GM19452 (cell line): ENCODE data around the gene CYB5RL.
"Not testable (repeated sequence)": the region's sequence is repeated elsewhere in the genome, so short reads cannot be mapped to it uniquely, and the experiment has no call there.

ENCODE experiments used
- ATAC-seq: cut with Tn5 transposase; IDR thresholded peaks from one replicate; pipeline ENCODE4 v1.9.1; 2021; ENCODE audit not compliant: unreplicated experiment

CYB5RL gene

DNA sequence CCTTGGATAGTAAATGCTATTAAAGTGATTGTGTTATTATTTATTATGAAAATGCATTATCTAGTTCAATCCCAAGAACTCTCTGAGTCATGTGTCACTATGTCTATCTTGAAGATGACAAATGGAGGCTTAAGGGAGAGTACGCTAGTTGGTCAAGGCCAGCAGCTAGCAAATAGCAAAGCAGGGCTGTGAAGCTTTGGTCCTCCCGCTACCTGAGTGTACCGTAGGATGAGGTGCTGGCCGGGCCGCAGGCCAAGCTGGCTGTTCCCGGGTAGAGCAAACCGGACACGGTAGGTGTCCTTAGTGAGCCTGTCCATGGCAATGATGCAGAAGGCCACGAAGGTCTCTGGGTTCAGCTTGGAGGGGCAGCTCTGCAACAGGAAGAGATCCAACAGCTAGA is 9.3 kb downstream of the CYB5RL start:
- no peak for ATAC-seq

DNA sequence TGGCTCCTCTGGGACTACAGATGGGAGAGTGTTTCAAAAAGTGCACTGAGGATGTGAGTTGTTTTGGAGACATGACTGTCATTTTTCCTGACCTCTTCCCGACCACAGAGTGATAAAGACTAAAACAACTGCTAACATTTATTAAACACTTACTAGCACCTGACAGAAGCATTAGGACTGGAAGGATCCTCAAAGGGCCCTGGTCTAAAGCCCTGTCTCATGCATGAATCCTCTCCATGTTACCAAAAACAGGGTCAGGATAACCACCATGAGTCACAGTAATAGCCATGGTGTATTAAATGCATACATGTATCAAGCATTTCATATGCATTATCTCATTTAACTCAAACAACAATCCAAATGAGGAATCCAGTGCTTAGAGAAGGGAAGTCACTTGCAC is 11.5 kb downstream of the CYB5RL start:
- no peak for ATAC-seq

DNA sequence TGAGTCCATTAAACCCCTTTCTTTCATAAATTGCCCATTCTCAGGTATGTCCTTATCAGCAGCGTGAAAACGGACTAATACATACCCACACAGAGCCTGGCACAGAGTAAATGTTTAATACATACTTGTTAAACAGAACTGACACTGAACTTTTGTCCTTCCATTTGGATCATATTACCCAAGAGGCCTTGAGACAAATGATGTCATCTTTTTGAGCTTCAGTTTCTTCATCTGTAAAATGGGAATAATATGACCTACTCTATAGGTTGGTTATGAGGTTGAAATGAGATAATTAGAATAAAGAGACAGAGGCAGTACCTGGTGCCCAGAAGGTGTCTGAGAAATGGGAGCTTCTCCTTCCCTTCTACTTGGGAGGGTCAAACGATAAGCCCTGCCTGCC is 13.8 kb downstream of the CYB5RL start:
- no peak for ATAC-seq

DNA sequence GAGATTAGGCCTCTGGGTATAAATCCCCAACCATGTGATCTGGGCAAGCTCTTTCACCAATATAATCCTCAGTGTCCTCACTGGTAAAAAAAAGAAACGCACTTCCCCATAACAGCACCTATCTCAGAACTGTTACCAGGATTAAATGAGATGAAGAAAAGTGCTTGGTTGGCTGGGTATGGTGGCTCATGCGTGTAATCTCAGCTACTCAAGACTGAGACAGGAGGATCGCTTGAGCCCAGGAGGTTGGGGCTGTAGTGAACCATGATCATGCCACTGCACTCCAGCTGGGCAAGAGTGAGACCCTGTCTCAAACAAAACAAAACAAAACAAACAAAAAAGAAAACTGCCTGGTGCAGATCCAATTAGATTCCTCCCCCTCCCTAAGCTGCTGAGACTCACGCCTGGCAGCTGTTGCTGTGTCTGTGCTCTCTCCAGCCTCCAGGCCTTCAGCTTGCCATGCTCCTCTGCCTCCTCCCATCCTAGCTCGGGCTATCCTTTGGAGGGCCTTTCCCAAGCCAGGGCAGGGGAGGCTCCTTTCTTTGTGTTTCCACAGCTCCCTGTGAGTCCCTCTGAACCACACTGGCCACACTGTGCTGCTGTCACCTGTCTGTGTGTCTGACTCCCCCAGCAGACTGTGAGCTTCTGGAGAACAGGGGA is 19.0 kb downstream of the CYB5RL start:
- ATAC-seq, result no peak

GRCh38 chr1:54178296-54179070 is 21.3 kb downstream of the CYB5RL start:
- ATAC-seq, result no peak

- no peak for ATAC-seq
Observed at GRCh38 chr1:54177726-54178125, 22.1 kb downstream of the CYB5RL start.

DNA sequence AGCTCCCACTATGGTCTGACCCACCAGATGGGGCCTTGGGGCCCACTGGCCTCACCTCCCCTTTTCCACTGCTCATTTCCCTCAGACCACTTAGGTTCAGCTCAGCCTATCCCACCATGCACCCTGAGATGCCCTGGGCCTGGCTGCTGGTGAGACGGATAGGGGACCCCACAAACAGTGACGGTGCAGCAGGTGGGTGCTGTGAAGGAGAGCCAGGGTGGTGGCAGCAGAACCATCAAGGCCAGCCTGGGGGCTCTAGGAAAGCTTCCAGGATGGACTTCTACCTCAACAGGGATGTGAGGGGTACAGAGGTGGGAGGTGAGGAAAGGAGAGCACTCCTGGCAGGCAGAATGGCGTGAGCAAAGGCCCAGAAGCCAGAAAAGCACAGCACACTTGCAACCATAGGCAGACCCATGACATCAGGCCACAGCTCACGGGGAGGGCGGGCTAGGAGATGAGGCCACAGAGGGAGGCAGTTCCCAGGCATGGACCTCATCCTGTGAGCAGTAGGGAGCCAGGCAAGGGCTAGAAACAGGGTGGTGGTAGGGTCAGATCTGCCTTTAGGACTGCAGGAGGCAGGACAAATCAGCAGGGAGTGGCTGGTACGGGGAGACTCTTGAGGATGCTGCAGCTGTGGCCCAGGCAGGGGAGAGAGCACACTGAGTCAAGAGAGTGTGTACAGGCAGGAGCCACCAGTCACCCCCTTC is 23.1 kb downstream of the CYB5RL start:
- no peak for ATAC-seq

- no peak for ATAC-seq
Observed at GRCh38 chr1:54174106-54174505, 25.7 kb downstream of the CYB5RL start.

DNA sequence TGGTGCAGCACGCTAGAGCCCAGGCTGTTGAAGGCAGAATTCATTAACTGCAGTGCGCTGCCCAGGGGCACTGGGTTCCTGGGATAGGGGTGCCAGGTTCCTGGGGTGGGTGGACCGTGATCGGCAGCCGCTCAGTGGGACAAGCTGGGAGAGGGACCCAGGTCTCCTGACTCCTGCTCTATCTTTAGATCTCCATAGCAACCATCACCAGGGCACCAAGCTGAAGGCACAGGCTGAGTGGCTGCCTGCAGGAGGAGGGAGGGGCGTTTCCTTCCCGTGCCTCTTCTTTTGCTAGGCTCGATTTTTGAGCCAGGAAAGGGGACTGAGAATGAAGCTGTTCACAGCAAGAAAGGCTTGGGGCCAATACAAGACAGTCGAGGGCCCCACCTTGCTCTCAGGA is 26.1 kb downstream of the CYB5RL start:
- no peak for ATAC-seq

DNA sequence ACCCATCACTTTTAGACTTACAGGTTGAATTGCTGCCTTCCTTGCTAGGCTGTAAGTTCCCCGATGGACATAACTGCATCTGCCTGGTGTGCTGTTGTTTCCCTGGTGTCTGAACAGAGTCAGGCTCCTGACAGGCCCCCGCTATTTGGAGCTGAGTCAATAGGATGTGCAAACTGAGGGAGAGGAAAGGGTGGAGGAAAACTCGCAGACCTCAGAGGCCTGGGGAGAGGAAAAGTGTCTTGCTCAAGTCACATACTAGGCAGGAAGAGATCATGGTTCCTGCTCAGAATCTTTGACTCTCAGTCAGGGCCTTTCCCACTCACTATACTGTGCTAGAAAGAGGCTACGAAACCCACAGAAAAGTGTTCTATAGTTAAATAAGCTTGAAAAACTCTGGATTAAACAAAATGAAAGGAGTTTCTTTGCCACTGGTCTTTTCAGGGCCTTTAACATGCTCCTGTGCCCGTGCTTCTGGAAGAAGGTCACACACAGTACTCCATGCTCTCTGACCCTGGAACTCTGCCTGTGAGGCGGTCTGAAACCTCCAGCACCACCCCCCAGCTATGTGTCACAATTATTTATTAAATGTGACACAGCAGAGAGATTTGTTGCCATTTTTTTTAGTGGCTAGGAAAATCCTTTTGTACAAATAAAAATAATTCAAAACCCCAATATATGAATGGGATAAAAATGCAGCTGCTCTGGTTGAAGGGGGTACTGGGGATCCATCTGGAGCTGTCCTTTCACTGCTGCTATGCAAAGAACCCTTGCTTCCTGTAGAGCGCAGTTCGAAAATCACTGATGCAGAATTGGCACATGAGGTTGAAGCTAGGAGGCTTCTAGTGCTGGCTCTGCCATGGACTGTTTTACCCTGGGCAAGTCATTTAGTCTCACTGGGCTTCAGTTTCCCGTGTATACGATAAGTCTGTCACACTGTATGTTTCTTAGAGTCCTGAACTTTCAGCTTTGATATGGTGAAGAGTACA is 26.9 kb downstream of the CYB5RL start:
- no peak for ATAC-seq

- no peak for ATAC-seq
Observed at GRCh38 chr1:54171606-54172005, 28.2 kb downstream of the CYB5RL start.

GRCh38 chr1:54171016-54171415 is 28.8 kb downstream of the CYB5RL start:
- no peak for ATAC-seq

GRCh38 chr1:54169068-54169467 is 30.8 kb downstream of the CYB5RL start:
- no peak for ATAC-seq

- ATAC-seq, result no peak
Observed at GRCh38 chr1:54168206-54168965, 31.4 kb downstream of the CYB5RL start.

DNA sequence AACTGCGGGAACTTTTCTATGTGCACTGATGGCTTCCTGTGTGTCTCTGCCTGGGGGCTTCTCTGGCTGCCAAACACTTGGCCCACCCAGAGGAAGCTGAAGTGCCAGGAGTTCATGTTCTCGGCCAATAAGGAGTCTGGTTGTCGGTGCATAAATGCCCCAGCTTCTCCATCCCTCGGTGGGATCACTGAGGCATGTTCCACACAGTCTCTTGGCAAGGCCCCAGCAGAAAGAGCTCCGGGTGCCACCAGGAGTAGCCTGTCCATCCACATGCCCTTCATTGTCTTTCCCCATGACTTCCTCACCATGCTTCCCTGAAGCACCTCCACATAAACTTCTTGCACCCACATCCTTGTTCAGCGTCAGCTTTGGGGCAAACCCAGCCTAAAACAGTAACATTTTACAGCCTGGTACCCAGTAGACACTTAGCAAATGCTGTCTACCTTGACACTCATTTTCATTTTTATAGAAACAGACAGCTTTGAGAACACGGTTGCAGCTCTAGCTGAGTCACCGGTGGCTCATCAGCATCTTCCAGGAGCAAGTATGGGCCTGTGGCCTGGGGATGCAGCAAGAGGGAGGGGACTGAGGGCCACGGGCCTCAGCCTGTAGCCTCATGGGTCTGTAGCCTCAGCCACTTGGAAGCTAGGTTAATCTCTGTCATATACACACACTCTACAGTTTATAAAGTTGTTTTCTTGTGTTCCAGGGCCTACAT is 32.2 kb downstream of the CYB5RL start:
- ATAC-seq, result no peak

DNA sequence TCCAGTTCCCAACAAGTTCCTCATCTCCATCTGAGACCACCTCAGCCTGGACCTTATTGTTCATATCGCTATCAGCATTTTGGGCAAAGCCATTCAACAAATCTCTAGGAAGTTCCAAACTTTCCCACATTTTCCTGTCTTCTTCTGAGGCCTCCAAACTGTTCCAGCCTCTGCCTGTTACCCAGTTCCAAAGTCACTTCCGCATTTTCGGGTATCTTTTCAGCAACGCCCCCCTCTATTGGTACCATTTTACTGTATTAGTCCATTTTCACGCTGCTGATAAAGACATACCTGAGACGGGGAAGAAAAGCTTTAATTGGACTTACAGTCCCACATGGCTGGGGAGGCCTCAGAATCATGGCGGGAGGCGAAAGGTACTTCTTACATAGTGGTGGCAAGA is 33.5 kb downstream of the CYB5RL start:
- ATAC-seq, result not testable (repeated sequence)

DNA sequence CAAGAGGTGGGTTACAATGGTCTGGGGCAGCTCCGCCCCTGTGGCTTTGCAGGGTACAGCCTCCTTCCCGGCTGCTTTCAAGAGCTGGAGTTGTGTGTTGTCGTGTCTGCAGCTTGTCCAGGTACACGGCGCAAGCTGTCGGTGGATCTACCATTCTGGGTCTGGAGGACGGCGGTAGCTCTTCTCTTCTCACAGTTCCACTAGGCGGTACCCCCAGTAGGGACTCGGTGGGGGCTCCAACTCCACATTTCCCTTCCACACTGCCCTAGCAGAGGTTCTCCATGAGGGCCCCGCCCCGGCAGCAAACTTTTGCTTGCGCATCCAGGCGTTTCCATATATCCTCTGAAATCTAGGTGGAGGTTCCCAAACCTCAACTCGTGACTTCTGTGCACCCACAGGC is 34.7 kb downstream of the CYB5RL start:
- ATAC-seq, result no peak

- no peak for ATAC-seq
Observed at GRCh38 chr1:54163573-54163972, 36.3 kb downstream of the CYB5RL start.

GRCh38 chr1:54163051-54163450 is 36.8 kb downstream of the CYB5RL start:
- no peak for ATAC-seq
